ENCODE measurements around the gene NEDD4L.

DNA sequence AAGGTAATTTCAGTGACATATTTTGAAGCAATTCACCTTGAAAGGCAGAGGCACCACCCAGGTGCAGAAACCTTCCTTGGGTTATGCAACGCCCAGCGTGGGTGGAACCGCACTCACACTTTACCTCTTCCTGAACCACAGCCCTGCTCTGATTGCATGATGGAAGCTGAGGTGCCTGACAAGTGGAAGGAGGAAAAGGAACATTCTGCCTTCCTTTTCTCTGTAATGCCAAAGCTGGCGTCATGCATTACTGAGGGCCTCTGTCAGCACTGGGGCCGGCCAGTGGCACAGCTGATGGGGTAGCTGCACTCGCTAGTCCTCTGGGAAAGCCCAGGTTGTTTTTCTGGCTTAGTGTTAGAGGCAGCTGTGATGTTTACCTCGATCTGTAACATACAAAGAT lies 266.5 kb downstream of the NEDD4L start:
- TF ChIP-seq, protein P1, sequence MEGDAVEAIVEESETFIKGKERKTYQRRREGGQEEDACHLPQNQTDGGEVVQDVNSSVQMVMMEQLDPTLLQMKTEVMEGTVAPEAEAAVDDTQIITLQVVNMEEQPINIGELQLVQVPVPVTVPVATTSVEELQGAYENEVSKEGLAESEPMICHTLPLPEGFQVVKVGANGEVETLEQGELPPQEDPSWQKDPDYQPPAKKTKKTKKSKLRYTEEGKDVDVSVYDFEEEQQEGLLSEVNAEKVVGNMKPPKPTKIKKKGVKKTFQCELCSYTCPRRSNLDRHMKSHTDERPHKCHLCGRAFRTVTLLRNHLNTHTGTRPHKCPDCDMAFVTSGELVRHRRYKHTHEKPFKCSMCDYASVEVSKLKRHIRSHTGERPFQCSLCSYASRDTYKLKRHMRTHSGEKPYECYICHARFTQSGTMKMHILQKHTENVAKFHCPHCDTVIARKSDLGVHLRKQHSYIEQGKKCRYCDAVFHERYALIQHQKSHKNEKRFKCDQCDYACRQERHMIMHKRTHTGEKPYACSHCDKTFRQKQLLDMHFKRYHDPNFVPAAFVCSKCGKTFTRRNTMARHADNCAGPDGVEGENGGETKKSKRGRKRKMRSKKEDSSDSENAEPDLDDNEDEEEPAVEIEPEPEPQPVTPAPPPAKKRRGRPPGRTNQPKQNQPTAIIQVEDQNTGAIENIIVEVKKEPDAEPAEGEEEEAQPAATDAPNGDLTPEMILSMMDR (IDR thresholded peaks at IDR 0.05), result no peak
- TF ChIP-seq POLR2A (IDR thresholded peaks at IDR 0.05; ENCODE audit: low read depth) (no peak), POLR2AphosphoS5 (IDR thresholded peaks at IDR 0.05) (peak; percentile 59 to 78), EP300 (IDR thresholded peaks at IDR 0.05) (peak; percentile 78)

Measured in esophagus muscularis mucosa (tissue), 4 donors.